GM12878 (cell line): ENCODE data around the gene SARDH.

ENCODE experiments used
- BACH1 ChIP-seq: fragments of 450-650 bp; IDR thresholded peaks from 2 replicates; pipeline ENCODE4 v1.6.1; 2017; ENCODE audit warnings: mild to moderate bottlenecking, borderline replicate concordance
- BRCA1 ChIP-seq: IDR thresholded peaks from 2 replicates; pipeline ENCODE4 v1.6.1; 2011; ENCODE audit warnings: low read depth, low read length, improper control_type of control experiment
- CTCF ChIP-seq, 3 experiments: IDR thresholded peaks in 2 of 3; conservative IDR thresholded peaks in 1 of 3; 2 replicates each; pipeline ENCODE4 v1.5.1; 2011; ENCODE audit warnings: low read depth in 3 of 3, low read length in 3 of 3, mild to moderate bottlenecking in 3 of 3, control low read depth in 2 of 3, moderate library complexity in 2 of 3, inconsistent platforms in 1 of 3, mixed read lengths in 1 of 3; ENCODE audit not compliant: control insufficient read depth in 2 of 3, insufficient read depth in 1 of 3; ENCODE audit errors: extremely low read depth in 1 of 3
- EGR1 ChIP-seq, 2 experiments: IDR thresholded peaks; 1 replicate in 1 of 2; 2 replicates in 1 of 2; pipeline ENCODE4 v1.6.1; 2011 to 2012; ENCODE audit warnings: low read depth in 2 of 2, low read length in 2 of 2, borderline replicate concordance in 1 of 2, mild to moderate bottlenecking in 1 of 2, moderate library complexity in 1 of 2
- HCFC1 ChIP-seq: fragments of 150-350 bp; IDR thresholded peaks from 2 replicates; pipeline ENCODE4 v1.6.1; 2014; ENCODE audit warnings: low read length
- JUNB ChIP-seq: IDR thresholded peaks from 2 replicates; pipeline ENCODE4 v1.6.1; 2016; ENCODE audit warnings: antibody characterized with exemption, mild to moderate bottlenecking
- NR2C1 ChIP-seq: fragments of 450-650 bp; IDR thresholded peaks from 2 replicates; pipeline ENCODE4 v1.6.1; 2017; ENCODE audit warnings: antibody characterized with exemption, mild to moderate bottlenecking, moderate library complexity
- POLR2A ChIP-seq: IDR thresholded peaks from 2 replicates; pipeline ENCODE4 v1.6.1; 2011; ENCODE audit warnings: low read depth, mild to moderate bottlenecking, low read length
- SUPT20H ChIP-seq: IDR thresholded peaks from 2 replicates; pipeline ENCODE4 v1.6.1; 2011; ENCODE audit warnings: low read depth, mild to moderate bottlenecking, low read length, moderate library complexity, borderline replicate concordance; ENCODE audit not compliant: control insufficient read depth
- TF ChIP-seq, protein P1 (sequence below): IDR thresholded peaks from 2 replicates; pipeline ENCODE4 v1.6.1; 2011; ENCODE audit warnings: low read depth, low read length, improper control_type of control experiment, borderline replicate concordance

GRCh38 chr9:133754688-133755227 is 16.6 kb upstream of the SARDH start:
- no peak for TF ChIP-seq BRCA1
- no peak for TF ChIP-seq EGR1 (IDR thresholded peaks at IDR 0.05; ENCODE audit: borderline replicate concordance in 1 of 2, low read depth in 2 of 2, low read length in 2 of 2)
- no peak for TF ChIP-seq NR2C1
- TF ChIP-seq CTCF (IDR thresholded peaks at IDR 0.05 in 2 of 3, conservative IDR thresholded peaks at IDR 0.05 in 1 of 3; ENCODE audit: control insufficient read depth in 2 of 3, extremely low read depth in 1 of 3, insufficient read depth in 1 of 3, low read depth in 3 of 3, low read length in 3 of 3), result no peak
- no peak for TF ChIP-seq HCFC1
- peak; percentile 50; the same call in 1 of the 2 replicates for TF ChIP-seq POLR2A
- TF ChIP-seq, protein P1, sequence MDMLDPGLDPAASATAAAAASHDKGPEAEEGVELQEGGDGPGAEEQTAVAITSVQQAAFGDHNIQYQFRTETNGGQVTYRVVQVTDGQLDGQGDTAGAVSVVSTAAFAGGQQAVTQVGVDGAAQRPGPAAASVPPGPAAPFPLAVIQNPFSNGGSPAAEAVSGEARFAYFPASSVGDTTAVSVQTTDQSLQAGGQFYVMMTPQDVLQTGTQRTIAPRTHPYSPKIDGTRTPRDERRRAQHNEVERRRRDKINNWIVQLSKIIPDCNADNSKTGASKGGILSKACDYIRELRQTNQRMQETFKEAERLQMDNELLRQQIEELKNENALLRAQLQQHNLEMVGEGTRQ, result no peak
- TF ChIP-seq SUPT20H, result no peak
- no peak for TF ChIP-seq BACH1
- no peak for TF ChIP-seq JUNB
